Neural progenitor cell (in vitro differentiated cells): ENCODE results near the gene CYB5R3. TPM values are rescaled to one million over a fixed set of nuclear protein-coding genes. Genes with fewer than 3 reads are reported as not detected.
"Not testable (repeated sequence)": the region's sequence is repeated elsewhere in the genome, so short reads cannot be mapped to it uniquely, and the experiment has no call there.

ENCODE experiments used
- DNase-seq: peaks from one replicate; pipeline ENCODE4 v3.0.0-alpha.2; 2016; ENCODE audit warnings: low spot score
- H2AFZ ChIP-seq: fragments of 200-600 bp; sonication (generic); replicated peaks from 2 replicates; pipeline ENCODE4 v1.6.1; 2016; ENCODE audit warnings: antibody characterized with exemption
- H3F3A ChIP-seq: fragments of 200-600 bp; sonication (generic); 2 replicates; pipeline ENCODE4 v1.6.1; 2016; ENCODE audit warnings: antibody characterized with exemption, low read depth
- H3K27ac ChIP-seq: fragments of 200-600 bp; sonication (generic); 2 replicates; pipeline ENCODE4 v1.5.1; 2016; ENCODE audit warnings: mild to moderate bottlenecking
- H3K27me3 ChIP-seq: fragments of 200-600 bp; sonication (generic); 2 replicates; pipeline ENCODE4 v1.6.1; 2016; ENCODE audit warnings: mild to moderate bottlenecking, moderate library complexity
- H3K36me3 ChIP-seq: fragments of 200-600 bp; sonication (generic); 2 replicates; pipeline ENCODE4 v1.5.1; 2016
- H3K4me1 ChIP-seq: fragments of 200-600 bp; sonication (generic); 2 replicates; pipeline ENCODE4 v1.6.1; 2016; ENCODE audit warnings: mixed run types
- H3K4me2 ChIP-seq: fragments of 200-600 bp; sonication (generic); 2 replicates; pipeline ENCODE4 v1.6.1; 2016
- H3K4me3 ChIP-seq: fragments of 200-600 bp; sonication (generic); 2 replicates; pipeline ENCODE4 v1.5.1; 2016
- H3K79me2 ChIP-seq: fragments of 200-600 bp; sonication (generic); 2 replicates; pipeline ENCODE4 v1.6.1; 2016; ENCODE audit warnings: low read depth
- H3K9ac ChIP-seq: fragments of 200-600 bp; sonication (generic); 2 replicates; pipeline ENCODE4 v1.6.1; 2016
- H3K9me3 ChIP-seq: fragments of 200-600 bp; sonication (generic); 2 replicates; pipeline ENCODE4 v1.5.1; 2016; ENCODE audit warnings: low read depth
- H4K20me1 ChIP-seq: fragments of 200-600 bp; sonication (generic); 2 replicates; pipeline ENCODE4 v1.6.1; 2016; ENCODE audit warnings: low read depth
- H3K27ac Mint-ChIP-seq: 3 replicates; pipeline ENCODE4 v1.8.0; 2021; ENCODE audit warnings: mixed read lengths
- H3K27me3 Mint-ChIP-seq: 2 replicates; pipeline ENCODE4 v1.8.0; 2022; ENCODE audit warnings: low read depth, mild to moderate bottlenecking, inconsistent platforms, moderate library complexity, mixed read lengths; ENCODE audit not compliant: insufficient read depth
- H3K36me3 Mint-ChIP-seq: 3 replicates; pipeline ENCODE4 v1.8.0; 2021; ENCODE audit warnings: mixed read lengths
- H3K4me1 Mint-ChIP-seq: 3 replicates; pipeline ENCODE4 v1.8.0; 2021; ENCODE audit warnings: mixed read lengths
- H3K4me3 Mint-ChIP-seq: 3 replicates; pipeline ENCODE4 v1.8.0; 2021; ENCODE audit warnings: mild to moderate bottlenecking, moderate library complexity, mixed read lengths
- H3K9me3 Mint-ChIP-seq: 3 replicates; pipeline ENCODE4 v1.8.0; 2020; ENCODE audit warnings: mixed read lengths
- CTCF ChIP-seq: fragments of 200-600 bp; sonication (generic); IDR thresholded peaks from 2 replicates; pipeline ENCODE4 v1.5.1; 2017; ENCODE audit warnings: antibody characterized with exemption, mild to moderate bottlenecking
- EZH2 ChIP-seq: fragments of 200-600 bp; sonication (generic); IDR thresholded peaks from 2 replicates; pipeline ENCODE4 v1.6.1; 2017; ENCODE audit warnings: antibody characterized with exemption, mild to moderate bottlenecking, moderate library complexity
- EZH2phosphoT487 ChIP-seq: fragments of 200-600 bp; sonication (generic); IDR thresholded peaks from 2 replicates; pipeline ENCODE4 v1.6.1; 2017; ENCODE audit warnings: antibody characterized with exemption
- total RNA-seq: library from RNA; depleted of rRNA; stranded (reverse); fragments of >200 nt; gene quantifications from 2 replicates; pipeline ENCODE4 v1.2.3, GENCODE V29; 2015; ENCODE audit warnings: low replicate concordance

Gene CYB5R3
- total RNA-seq, 1 donor from 2014 or later: 21.6 TPM

- H3K9me3 ChIP-seq: no peaks in the 10 kb centered on the region
- H3F3A ChIP-seq: peaks cover 39% of the 10 kb centered on the region
- H2AFZ ChIP-seq: no peak overlapping the region
- H3K4me1 Mint-ChIP-seq: peaks cover 62% of the 10 kb centered on the region
- H3K4me2 ChIP-seq: peak overlapping the region; percentile 48
- peak overlapping the region; percentile 97 for H3K27ac Mint-ChIP-seq
- H3K9me3 Mint-ChIP-seq: peaks cover 2% of the 10 kb centered on the region
- H3K79me2 ChIP-seq: peaks cover 100% of the 10 kb centered on the region
- H3K4me1 ChIP-seq: peaks cover 28% of the 10 kb centered on the region
- H3K9ac ChIP-seq: no peak overlapping the region
- peak overlapping the region; percentile 81 for H3K27ac ChIP-seq
- no peaks in the 10 kb centered on the region for H3K36me3 ChIP-seq
- H4K20me1 ChIP-seq: peaks cover 88% of the 10 kb centered on the region
- peak overlapping the region; percentile 81 for H3K4me3 Mint-ChIP-seq
- peaks cover 36% of the 10 kb centered on the region for H3K36me3 Mint-ChIP-seq
- peaks cover 2% of the 10 kb centered on the region for H3K27me3 Mint-ChIP-seq
- no peak for TF ChIP-seq EZH2phosphoT487
- TF ChIP-seq CTCF: no peak
- TF ChIP-seq EZH2: no peak
- DNase-seq: peak; percentile 31
- H3K27me3 ChIP-seq: no peaks in the 10 kb centered on the region
- H3K4me3 ChIP-seq: peak overlapping the region; percentile 2
Measured at GRCh38 chr22:42608823-42609361, 40.3 kb downstream of the CYB5R3 start.

GRCh38 chr22:42608136-42608822, 40.9 kb downstream of the CYB5R3 start:
- H3K4me3 ChIP-seq: no peak overlapping the region
- peaks cover 100% of the 10 kb centered on the region for H3K79me2 ChIP-seq
- no peak overlapping the region for H2AFZ ChIP-seq
- Mint-ChIP-seq H3K27me3 (peaks cover 2% of the 10 kb centered on the region), H3K36me3 (peaks cover 38% of the 10 kb centered on the region), H3K4me1 (peaks cover 58% of the 10 kb centered on the region), H3K4me3 (peak overlapping the region; percentile 81), H3K27ac (peak overlapping the region; percentile 97), H3K9me3 (peaks cover 2% of the 10 kb centered on the region)
- no peaks in the 10 kb centered on the region for H3K27me3 ChIP-seq
- TF ChIP-seq CTCF: no peak
- TF ChIP-seq EZH2phosphoT487: no peak
- no peak for TF ChIP-seq EZH2
- no peaks in the 10 kb centered on the region for H3K36me3 ChIP-seq
- no peak overlapping the region for H3K9ac ChIP-seq
- peaks cover 24% of the 10 kb centered on the region for H3K4me1 ChIP-seq
- peaks cover 38% of the 10 kb centered on the region for H3F3A ChIP-seq
- H3K4me2 ChIP-seq: peak overlapping the region; percentile 48
- no peaks in the 10 kb centered on the region for H3K9me3 ChIP-seq
- no peak for DNase-seq
- peaks cover 88% of the 10 kb centered on the region for H4K20me1 ChIP-seq
- peak overlapping the region; percentile 81 for H3K27ac ChIP-seq

GRCh38 chr22:42607641-42608040, 41.6 kb downstream of the CYB5R3 start:
- peaks cover 88% of the 10 kb centered on the region for H4K20me1 ChIP-seq
- Mint-ChIP-seq H3K4me1 (peaks cover 52% of the 10 kb centered on the region), H3K36me3 (peaks cover 40% of the 10 kb centered on the region)
- H2AFZ ChIP-seq, H3K27me3 Mint-ChIP-seq, H3K27me3 ChIP-seq, H3K36me3 ChIP-seq, H3K4me3 Mint-ChIP-seq, H3K9me3 ChIP-seq, H3K27ac ChIP-seq, DNase-seq, H3K4me3 ChIP-seq, H3K9me3 Mint-ChIP-seq, H3K27ac Mint-ChIP-seq, H3K9ac ChIP-seq, H3K4me2 ChIP-seq: not testable (repeated sequence)
- H3K4me1 ChIP-seq: peaks cover 18% of the 10 kb centered on the region
- peaks cover 100% of the 10 kb centered on the region for H3K79me2 ChIP-seq
- peaks cover 34% of the 10 kb centered on the region for H3F3A ChIP-seq

DNA sequence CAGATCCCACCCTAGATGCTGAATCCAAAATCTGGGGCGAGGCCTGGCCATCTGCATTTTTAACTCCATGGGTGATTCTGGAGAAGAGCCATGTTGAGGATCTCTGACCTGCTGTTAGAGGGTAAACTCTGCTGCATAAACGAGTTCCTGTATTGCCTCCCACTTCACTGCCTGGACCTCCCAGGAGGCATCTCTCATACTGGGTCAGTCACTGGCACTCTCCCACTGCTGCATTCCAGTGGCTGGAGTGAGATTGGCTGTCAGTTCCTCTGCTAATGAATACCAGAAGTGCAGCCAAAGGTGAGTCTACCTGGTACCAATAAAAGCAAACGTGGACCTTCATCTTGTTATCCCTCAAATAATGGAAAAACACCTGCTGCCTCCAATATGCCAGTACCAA, 44.8 kb downstream of the CYB5R3 start:
- Mint-ChIP-seq H3K36me3 (peaks cover 45% of the 10 kb centered on the region), H3K27me3 (peaks cover 2% of the 10 kb centered on the region), H3K4me1 (peaks cover 26% of the 10 kb centered on the region), H3K4me3 (no peak overlapping the region), H3K27ac (no peak overlapping the region), H3K9me3 (peaks cover 2% of the 10 kb centered on the region)
- Histone ChIP-seq H4K20me1 (peaks cover 72% of the 10 kb centered on the region), H3K9me3 (no peaks in the 10 kb centered on the region), H3K4me2 (no peak overlapping the region), H3K79me2 (peaks cover 96% of the 10 kb centered on the region), H3F3A (peaks cover 15% of the 10 kb centered on the region), H3K9ac (no peak overlapping the region), H3K27me3 (no peaks in the 10 kb centered on the region), H3K4me3 (no peak overlapping the region), H2AFZ (no peak overlapping the region), H3K4me1 (peaks cover 15% of the 10 kb centered on the region), H3K27ac (no peak overlapping the region), H3K36me3 (no peaks in the 10 kb centered on the region)
- DNase-seq: no peak
- TF ChIP-seq EZH2phosphoT487: no peak
- no peak for TF ChIP-seq CTCF
- no peak for TF ChIP-seq EZH2
